Endometrium (tissue), 2 donors: ENCODE results near the gene POLR2L.

Experiments used
- FAIRE-seq: peaks from 2 replicates; lab custom pipeline; 2012; peaks lifted over from hg19 to GRCh38; lab: Jason Lieb, UNC
- donor health status: control.
- donor health status: control.

The POLR2L gene

DNA sequence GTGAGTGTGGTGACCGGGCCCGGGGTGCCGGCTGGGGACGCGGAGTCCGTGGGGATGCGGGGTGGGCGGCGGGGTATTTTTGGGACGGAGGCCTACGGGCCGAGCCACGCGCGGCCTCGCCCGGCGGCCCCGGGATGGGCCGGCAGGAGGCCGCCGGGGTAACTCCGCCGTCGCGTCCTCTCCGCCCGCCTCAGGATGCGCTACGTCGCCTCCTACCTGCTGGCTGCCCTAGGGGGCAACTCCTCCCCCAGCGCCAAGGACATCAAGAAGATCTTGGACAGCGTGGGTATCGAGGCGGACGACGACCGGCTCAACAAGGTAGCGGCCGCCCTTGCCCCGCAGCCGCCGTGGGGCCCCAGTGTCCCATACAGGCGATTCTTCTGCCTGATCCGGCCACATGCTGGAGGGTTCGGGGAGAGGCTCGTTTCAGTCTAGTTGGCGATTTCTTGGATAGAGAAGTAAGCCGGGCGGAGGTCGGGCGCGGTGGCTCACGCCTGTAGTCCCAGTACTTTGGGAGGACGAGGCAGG is 32.2 kb downstream of the POLR2L start:
- no peak for FAIRE-seq

DNA sequence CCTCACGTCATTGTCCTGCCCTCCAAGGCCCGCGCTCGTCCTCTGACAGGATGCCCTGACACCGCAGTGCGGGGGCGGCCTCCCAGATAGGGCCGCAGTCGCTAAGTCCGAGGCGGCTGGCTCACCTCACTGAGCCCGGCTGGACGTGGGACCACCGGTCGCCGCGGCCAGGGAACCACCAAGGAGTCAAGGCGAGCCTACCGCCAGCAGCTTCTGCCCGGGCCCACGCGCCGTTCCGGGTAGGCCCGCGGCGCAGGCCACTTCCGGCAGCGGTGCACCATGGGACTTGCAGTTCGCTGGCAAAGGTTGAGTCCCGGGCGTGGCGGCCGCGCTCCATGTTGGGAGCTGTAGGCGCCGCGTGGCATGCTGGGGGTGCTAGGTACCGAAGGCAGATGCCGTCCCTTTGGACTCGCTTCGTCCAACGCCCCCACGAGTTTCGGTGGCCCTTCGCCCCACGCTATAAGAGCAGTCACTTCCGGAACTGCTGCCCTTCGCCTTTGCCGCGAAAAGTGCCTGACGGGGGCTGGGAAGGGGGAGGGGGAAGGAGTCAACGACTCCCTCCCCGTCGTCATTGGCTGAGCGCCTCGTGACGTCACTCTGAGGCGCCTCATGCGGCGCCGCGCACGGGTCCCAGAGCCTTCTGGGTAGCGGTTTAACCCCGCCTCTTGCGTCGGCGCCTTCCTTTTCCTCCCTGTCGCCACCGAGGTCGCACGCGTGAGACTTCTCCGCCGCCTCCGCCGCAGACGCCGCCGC is 32.9 kb downstream of the POLR2L start, which contains the start of gene RPLP2:
Gene RPLP2 (plus strand): TSS at position 681 of the 753 bp plus-strand sequence. CDS start 268 bp downstream, outside the sequence.
- no peak for FAIRE-seq

DNA sequence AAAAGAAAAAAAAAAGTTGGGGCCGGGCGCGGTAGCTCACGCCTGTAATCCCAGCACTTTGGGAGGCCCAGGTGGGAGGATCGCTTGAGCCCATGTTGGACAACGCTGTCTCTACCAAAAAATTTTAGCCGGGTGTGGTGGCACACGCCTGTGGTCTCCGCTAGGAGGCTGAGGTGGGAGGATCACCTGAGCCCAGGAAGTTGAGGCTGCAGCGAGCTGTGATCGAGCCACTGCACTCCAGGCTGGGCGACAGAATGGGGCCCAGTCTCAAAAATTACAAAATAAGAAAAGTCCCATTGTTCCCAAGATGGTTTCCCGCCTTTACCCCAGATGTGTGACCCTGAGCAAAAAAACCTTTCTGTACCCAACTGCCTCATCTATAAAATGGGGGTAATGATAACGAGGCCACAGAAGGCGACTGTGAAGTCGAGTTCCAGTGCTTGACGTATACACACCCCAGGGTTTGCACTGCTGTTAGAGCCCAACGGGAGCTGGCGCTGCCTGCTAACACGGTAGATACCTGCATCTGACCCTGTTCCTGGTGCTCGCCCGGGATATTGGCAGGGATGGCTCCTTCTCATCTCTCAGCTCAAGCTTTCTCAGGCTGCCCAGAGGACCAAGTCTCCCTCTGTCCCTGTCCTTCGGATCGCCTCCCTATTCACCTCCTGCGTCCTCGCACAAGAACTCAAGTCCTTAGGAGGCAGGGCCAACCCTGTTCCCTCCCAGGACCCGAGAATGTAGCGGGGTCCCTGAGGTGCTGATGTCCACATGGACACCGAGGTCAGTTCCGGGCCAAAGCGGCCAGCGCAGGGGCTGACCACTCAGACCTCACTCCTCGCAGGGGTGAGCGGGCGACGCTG is 33.7 kb downstream of the POLR2L start:
- FAIRE-seq: no peak

DNA sequence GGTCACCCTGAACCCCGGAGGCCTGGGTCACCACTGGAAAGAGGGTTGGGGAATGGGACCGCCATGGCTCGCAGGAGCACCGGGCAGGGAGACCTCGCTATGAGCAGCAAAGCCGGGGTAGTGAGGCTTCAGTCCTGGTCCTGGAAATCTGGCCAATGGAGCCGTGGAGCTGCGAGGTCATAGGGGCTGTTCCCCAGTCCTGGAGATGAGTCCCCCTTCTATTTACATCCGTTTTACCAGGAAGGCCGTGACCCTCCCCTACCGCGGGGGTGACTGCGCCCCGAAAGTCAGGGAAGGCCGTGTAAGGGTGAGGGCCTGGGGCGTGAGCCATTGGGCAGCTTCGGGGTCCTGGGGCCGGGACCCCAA is 37.7 kb downstream of the POLR2L start:
- no peak for FAIRE-seq

DNA sequence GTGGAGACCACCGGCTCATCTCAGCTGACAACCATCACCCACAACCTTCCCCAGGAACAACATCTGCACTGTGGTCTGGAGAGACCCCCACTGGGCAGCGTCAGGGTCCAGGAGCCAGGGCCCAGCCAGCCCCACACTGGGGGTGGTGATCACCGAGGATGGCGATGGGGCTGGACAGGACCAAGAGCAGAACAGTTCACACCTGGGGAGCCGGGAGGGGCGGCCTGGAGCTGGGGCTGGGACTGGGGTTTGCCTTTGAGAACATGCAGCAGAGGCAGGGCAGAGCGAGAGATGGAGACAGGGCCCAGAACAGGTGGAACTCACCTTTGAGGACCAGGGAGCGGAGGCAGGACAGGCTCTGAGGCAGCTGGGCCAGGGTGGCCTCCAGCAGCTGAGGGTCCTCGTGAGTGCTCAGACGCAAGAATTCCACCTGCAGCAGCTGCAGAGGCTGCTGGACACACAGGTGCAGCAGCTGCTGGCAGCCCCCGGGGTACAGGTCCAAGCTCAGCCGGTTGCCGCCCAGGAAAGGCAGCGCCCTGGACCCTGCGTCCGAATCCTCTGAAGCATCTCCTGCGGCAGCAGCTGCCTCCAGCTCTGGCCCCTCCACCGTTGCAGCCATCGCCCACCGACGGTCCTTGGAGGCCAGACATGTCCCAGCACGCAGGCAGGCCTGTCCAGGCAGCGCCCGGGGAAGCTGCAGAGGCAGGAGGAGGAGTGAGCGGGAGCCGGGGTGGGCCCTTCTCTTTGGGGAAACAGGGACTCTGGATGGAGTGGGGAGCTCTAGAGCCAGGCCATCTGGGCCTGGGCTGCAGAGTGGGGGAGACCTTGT is 38.3 kb downstream of the POLR2L start:
- FAIRE-seq: no peak

DNA sequence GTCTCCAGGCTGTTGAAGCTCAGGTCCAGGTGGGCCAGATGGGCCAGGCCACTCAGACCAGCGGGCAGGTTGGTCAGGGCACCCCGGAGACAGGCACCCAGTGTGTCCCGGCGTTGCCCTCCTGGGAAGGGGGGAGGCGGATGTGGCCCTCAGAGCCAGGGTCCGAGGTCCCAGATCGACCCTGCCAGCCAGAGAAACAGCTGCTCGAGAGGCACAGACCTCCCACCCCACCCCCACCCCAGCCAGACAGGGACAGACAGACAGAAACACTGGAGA is 38.9 kb downstream of the POLR2L start:
- FAIRE-seq: no peak

DNA sequence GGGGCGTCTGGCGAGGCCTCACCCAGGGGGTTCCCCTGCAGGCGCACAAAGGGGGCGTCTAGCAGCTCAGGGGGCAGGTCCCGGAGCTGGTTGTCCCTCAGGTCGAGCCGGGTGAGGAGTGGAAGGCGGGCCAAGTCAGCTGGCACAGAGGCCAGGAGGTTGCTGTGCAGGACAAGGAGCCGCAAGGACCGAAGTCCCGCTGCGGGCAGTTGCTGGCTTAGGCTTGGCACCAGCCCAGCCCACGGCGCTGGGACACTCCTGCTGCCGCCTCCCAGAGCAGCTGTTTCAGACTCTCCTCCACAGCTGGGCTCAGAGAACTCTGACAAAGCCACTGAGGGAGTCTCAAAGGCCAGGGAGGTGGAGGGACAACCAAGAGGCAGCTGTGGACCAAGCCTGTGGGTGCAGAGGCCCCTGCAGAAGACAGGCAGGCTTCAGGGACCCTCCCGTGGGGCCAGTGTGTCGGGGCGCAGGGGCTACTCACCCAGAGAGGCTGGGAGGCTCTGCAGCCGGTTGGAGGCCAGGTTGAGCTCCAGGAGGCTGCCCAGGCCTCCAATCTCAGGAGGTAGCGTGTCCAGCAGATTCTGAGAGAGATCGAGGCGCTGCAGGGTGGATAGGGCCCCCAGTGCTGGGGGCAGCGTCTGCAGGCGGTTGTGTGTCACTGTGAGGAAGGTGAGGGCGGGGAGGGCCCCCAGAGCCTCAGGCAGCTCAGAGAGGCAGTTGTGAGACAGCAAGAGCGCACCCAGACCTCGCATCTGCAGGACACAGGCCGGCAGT is 39.4 kb downstream of the POLR2L start:
- FAIRE-seq: no peak

DNA sequence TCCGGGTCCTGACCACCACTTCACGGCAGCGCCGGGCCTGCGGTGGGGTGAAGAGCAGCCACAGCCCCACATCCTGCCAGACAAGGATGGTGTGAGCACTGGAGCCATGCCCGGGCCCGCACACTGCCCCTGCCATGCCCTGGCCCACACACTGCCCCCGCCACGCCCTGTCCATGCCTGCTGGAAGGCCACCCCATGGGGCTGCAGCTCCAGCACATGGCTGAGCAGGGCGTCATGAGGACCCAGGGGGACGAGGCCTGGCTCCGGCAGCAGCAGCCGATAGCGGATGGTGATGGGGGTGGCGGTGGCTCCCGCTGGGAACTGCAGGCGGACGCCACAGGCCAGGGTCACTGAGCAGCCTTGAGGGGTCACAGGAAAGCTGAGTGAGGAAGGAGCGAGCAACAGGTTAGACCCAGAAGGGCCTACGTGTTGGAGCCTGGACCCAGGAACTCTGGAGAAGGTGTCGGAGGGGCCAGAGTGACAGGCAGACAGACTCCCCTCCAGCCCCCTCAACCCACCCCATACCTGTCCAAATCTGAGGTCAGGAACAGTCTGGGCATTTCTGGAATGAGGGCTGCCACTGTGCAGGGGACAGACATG is 40.2 kb downstream of the POLR2L start:
- no peak for FAIRE-seq

DNA sequence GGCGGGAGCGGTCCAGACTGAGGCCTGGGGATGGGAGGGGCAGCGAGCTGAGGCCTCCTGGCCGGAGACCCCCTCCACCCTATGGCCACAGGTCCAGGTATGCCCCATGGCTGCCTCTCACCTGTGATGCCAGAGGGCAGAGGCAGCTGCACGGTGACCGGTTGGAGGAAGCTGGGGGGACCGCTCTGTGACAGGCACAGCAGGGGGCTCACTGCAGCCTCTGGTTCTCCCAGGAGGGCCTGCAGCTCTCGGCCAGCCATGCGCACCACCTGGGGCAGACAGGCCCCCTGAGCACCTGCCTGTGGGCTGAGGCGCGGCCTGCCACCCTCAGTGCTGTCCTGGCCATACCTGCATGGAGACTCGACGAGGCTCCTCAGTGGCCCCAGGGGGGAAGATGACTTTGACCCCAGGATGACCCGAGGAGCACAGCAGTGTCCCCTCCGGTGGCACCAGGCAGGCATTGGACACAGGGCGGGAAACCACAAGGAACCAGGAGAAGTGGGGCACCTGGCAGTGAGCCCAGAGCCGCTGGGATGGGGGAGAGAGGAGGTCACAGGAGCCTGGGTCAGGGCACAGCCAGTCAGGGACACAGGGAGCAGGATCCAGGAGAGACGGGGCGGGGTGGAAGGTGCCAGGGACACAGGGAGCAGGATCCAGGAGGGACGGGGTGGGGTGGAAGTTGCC is 41.1 kb downstream of the POLR2L start:
- no peak for FAIRE-seq

DNA sequence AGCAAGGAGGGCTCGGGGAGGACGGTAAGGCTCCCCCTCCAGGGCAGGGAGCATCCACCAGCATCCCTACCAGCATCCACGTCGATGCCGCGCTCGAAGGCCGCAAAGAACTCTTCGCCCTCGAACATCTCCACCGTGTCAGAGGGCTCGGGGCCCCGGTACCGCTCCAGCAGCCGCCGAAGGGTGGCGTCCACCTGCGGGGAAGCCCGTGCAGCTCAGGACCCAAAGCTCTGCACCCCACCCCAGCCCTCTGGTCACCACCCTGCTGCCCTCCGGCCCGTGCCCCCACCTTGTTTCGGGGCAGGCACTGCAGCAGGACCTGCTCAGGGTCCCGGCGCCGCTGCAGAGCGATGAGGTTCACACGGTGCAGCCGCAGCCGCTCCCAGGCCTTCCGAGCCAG is 41.9 kb downstream of the POLR2L start:
- no peak for FAIRE-seq

DNA sequence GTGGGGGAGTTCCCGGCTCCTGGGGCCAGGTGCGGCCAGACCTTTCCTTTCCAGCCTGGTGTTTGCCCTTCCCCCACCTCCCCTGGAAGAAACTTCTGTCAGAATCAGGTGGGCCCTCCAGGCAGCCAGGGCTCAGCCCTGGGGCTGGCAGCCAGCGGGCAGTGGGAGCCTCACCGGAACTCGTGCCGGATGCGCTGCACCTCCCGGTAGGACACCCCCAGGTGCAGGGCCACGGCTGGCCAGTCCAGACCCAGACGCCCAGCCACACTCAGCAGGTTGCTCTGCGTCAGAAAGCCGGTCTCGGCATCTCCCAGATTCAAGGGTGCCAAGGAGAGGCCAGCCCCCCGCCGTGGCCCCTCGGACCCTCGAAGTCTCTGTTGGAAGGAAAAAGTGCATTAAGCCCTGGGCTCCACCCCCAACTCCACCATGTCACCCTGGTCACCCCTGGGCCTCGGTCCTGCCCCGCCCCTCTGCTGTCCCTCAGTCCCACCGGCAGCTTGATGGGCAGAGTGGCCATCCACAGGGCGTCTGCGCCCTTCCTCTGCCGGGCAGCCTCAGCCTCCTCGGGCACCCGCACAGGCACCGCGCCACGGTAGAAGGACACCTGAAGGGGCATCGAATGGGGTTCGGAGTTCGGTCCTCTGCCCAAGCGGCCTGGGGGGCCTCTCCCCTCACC is 42.5 kb downstream of the POLR2L start:
- no peak for FAIRE-seq

DNA sequence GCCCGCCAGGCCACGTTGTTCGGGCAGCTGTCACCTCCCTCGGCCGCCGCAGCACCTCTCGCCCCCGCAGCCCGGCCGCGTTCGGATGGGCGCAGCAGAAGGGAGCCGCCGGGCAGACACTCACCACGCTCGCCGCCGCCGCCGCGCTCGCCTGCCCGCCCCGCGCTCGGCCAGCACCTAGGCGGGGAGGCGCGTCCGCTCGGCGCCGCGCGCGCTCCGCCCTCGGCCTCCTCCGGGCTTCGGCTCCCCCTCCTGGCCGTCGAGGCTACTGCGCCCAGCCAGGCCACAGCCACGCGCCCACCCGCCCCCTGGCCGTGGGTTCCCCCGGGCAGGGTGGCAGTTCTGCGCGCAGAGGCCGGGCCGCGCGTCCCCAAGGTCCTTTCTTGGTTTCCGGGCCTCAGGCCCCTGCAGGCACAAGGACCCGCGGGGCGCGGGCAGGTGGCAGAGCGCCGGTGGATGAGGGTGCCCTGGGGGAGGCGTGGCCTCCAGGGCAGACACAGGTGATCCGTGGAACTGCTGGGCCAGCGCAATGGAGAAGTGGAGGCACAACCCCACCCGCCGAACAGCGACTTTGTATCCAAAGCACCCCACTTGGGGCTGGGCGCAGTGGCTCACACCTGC is 44.1 kb downstream of the POLR2L start, which contains the start of gene SLC25A22:
Gene SLC25A22 (minus strand): TSS at position 189 of the 621 bp plus-strand sequence. CDS start 3,275 bp downstream, outside the sequence.
- no peak for FAIRE-seq

DNA sequence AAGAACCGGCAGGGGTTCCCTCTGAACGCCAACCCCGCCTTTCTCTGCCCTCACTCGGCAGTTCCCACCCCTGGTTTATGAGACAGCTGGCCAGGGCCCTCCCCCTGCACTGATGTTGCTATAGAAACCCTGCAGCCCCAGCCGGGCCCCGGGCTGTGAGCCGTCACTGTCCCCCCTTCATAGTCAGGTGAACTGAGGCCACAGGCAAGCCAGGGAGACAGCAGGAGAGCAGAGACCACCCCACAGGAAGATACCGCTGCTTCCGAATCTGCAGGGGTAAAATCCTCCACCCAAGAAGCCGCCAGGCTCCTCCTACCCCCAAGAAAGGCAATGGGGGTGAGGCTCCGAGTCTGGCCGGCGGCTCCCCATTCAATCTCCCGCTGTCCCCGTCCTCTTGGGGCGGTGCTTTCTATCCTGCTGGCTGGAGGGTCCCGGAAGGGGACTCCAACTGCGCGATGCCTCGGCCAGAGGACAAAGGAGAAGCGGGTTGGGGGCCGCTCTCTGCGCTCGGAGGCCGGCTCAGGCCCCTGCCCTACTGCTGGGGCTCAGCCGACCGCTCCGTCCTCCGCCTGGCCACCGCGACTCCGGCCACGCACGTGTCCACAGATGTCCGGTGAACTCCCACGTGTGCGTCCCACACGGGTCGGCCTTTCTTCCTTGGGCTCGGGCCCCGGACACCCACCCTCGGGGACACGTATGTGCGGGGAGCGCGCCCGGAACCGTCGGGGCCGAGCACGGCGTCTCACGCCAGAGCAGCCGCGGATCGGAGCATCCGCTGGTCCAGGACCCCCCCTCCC is 44.8 kb downstream of the POLR2L start:
- no peak for FAIRE-seq

DNA sequence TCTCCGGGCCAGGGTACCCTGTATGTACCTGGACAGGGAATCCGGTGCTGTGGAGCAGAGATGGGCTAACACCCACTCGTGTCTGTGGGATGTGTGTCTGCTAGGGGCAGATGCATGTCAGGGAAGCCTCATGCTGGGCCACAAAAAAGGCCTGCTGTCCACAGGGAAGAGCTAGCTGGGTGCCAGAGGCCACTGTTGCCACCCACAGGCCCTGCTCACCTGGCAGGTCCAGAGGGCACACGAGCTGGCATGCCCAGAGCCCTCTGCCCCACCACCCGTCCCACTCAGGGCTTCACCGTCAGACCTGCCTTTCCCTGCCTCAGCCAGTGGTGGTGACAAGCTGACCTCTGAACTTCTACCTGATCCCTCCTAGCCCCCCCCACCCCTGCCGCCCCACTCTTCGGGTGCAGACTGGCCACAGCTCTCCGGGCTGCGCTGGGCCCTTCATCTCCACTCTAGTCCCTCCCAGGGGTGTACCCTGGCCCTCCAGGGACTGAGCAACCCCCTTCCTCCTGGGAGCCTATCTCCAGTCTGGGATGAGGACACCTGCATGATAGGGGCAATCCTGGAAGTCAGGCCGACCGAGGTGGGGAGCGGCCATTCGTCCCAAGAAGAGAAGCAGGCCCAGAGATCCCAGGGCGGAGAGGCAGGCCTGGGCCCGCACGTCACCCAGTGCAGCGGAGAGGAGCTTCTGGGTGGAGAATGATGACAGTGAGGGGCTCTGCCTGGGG is 45.6 kb downstream of the POLR2L start:
- FAIRE-seq: no peak

DNA sequence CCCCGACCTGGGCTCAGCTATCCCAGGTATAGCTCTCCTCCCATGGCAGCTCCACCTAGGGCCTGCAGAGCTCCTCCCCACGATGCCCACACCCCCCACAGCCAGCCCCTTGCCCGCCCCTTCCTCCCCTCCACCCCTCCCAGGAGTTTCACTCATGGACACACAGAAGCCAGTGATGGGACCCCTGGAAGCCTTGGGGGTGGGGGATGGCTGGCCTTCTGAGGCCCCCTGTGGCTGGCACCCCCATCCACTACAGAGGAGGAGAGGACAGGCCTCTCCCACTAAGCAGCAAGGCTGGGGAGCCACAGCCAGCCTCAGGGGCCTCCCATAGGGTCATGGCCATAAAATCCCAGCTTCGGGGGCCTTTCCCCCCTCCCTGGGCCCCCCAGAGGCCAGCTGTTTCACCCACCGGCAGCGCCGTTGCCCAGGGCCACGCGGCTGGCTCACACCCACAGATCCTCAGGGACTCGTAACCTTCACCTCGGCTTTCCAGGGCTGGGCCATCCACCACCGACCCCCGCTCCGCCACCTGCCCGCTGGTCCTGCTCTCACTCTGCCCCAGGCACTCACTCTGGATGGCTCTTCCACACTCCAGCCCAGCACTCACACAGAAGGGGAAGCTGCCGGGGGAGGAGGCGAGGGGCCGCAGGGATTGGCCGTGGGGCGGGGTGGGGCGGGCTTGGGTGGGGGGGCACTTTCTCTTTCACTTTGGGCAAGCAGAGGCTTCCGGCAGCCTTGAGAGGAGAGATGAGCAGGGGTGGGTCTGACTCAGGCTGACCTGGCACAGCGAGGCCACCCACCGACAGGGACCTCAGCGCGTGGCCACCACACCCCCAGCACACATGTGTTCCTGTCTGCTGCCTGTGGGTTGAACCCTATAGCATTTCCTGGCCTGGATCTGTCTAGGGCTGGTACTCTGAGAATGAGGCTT is 46.4 kb downstream of the POLR2L start:
- no peak for FAIRE-seq

DNA sequence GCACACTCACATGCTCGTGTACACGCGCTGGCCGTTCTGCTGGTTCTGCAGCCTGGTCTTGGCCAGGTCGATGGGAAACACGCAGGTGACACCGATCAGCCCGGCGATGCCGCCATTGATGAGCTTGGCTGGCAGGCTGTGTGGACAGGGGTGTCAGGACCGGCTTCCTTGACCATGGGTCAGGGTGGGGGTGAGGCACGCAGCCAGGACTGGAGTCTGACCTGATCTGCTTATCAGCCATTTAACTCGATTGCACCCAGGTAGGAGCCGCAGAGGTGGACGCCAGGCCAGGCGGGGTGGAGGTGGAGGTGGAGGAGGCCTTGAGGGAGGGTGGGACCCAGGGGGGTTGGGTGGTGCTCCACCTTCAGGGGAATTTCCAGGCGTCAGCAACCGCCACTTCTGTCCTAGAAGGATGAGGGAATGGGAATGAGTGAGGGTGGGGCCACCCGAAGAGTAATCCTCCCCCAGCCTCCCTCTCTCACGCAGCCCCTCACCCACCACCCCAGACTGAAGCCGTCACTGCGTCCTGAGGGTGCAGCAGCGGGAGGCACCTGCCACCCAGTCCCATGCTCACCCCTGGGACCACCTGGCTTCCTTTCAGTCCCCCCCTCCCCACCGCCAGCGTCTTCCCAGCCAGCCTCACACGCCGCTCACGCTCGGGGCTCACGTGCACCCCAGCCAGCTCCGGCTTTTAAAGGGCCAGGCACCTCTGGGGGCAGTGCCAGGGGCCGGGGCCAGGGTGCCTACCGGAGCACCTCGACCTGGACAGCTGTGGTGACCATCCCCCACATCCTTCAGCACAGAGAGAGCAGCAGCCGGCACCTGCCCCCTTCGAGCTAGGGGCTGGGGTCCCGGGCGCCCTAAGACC is 47.3 kb downstream of the POLR2L start:
- no peak for FAIRE-seq
